Measurements from ENCODE around the gene TSPAN19. TPM values are rescaled to one million over a fixed set of nuclear protein-coding genes. Genes with fewer than 3 reads are reported as not detected.

The TSPAN19 gene
- total and polyA plus RNA-seq, 2 donors (not counting 3 experiments of a cell fraction or from before 2014, with no cell fraction given) = not detected

DNA sequence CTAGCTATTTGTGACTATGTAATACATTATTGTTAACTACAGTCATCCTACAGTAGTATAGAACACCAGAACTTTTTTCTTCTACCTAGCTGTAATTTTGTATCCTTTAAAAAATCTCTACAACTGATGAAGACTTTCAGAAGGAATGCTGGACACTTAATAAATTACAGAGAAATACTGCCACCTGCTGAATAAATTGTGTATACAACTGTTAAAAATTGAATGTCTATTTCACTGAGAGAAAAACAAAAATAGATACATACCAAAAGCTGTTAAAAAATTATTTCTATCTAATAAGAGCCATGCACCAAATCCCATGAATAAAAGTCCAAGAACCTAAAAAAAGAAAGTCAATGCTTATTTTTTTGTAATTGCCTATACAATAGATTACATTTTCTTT is 6.6 kb downstream of the TSPAN19 start:
- no peak for TF ChIP-seq POLR2AphosphoS5 (IDR thresholded peaks at IDR 0.05; ENCODE audit: insufficient read depth, low read depth, low read length)
- no peak for TF ChIP-seq MYC (IDR thresholded peaks at IDR 0.05; ENCODE audit: low read depth, low read length)
- TF ChIP-seq, protein P1, sequence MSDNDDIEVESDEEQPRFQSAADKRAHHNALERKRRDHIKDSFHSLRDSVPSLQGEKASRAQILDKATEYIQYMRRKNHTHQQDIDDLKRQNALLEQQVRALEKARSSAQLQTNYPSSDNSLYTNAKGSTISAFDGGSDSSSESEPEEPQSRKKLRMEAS (IDR thresholded peaks at IDR 0.05; ENCODE audit: insufficient read depth, insufficient read length) = no peak
- peak; percentile 13 to 14 for TF ChIP-seq CTCF (IDR thresholded peaks at IDR 0.05; ENCODE audit: extremely low read depth in 1 of 2, insufficient read depth in 1 of 2, low read depth in 1 of 2, low read length in 2 of 2)
- TF ChIP-seq POLR2A (IDR thresholded peaks at IDR 0.05; ENCODE audit: low read depth, low read length) = no peak
- Histone ChIP-seq H3K4me2 (ENCODE audit: insufficient read depth, low read length) (no peak overlapping the region), H3K27ac (ENCODE audit: insufficient read depth, low read depth, low read length) (no peak overlapping the region), H3K9me3 (replicated peaks; ENCODE audit: control insufficient read depth, insufficient read depth, low read length) (no peaks in the 10 kb centered on the region), H4K20me1 (replicated peaks; ENCODE audit: control insufficient read depth, extremely low read depth, insufficient read depth, low read length) (no peaks in the 10 kb centered on the region), H3K36me3 (ENCODE audit: control insufficient read depth in 2 of 2, extremely low read depth in 1 of 2, insufficient read depth in 2 of 2, low read length in 2 of 2) (no peaks in the 10 kb centered on the region), H2AFZ (ENCODE audit: low read depth, low read length) (no peak overlapping the region), H3K9ac (replicated peaks; ENCODE audit: extremely low read depth, insufficient read depth, low read length) (no peak overlapping the region), H3K4me3 (replicated peaks in 1 of 3; ENCODE audit: insufficient read depth in 1 of 3, low read depth in 1 of 3, low read length in 3 of 3) (no peak overlapping the region), H3K27me3 (ENCODE audit: control insufficient read depth in 2 of 2, insufficient read depth in 2 of 2, low read length in 2 of 2) (peaks cover 8 to 40% of the 10 kb centered on the region in 2 experiments), H3K4me1 (ENCODE audit: control insufficient read depth, extremely low read depth, insufficient read depth, low read length) (no peaks in the 10 kb centered on the region), H3K79me2 (ENCODE audit: control insufficient read depth, insufficient read depth, low read length) (no peaks in the 10 kb centered on the region), H3K9me1 (replicated peaks; ENCODE audit: control insufficient read depth, extremely low read depth, insufficient read depth, low read length) (no peaks in the 10 kb centered on the region)
- POLR2A ChIA-PET = no interaction called here
- dilution Hi-C loops (cut with MboI; ENCODE audit: extremely low pct_ligation_motif_present, low sequenced_read_pairs) = no loop called here
- DNase-seq (ENCODE audit: low read depth, low spot score) (peak; percentile 30), FAIRE-seq (no peak)
- CTCF ChIA-PET = interaction anchor here (0.6 to 9.9 kb wide), 51 partner anchors 8 to 938 kb away, joined by 3 to 646 read pairs (median 4); partner anchors contain the start of gene SLC6A15
- BruUV-seq (replicated peaks) = no TSS peak
- intact Hi-C loops (cut with micrococcal nuclease) = loop anchor here (1.0 kb wide), 1 partner anchor 155 kb away; no protein-coding TSS in a partner anchor

DNA sequence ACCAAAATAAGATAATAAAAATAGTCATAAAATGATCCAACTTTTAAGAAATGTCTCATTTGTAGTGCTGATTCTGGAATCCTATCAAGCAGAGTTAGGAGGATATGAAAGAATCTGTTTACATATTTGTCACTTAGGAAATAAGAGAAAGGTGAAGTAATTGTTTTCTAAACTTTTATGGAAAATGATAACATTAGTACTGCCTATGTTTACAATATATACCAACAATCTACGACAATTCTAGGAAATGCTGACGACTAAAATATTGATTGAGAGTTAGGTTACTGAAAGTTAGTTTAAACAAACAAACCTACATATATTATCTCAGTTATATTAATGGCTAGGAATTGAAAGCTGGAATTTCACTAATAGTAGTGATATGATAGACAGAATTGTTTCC is 18.0 kb downstream of the TSPAN19 start:
- no peaks in the 10 kb centered on the region for H3K36me3 ChIP-seq (ENCODE audit: control insufficient read depth in 2 of 2, extremely low read depth in 1 of 2, insufficient read depth in 2 of 2, low read length in 2 of 2)
- no peaks in the 10 kb centered on the region for H3K9me1 ChIP-seq (replicated peaks; ENCODE audit: control insufficient read depth, extremely low read depth, insufficient read depth, low read length)
- CTCF ChIA-PET = interaction anchor here (1.1 to 1.5 kb wide), 2 partner anchors 10 to 11 kb away, joined by 3 to 12 read pairs; no protein-coding TSS in a partner anchor
- H3K27me3 ChIP-seq (ENCODE audit: control insufficient read depth in 2 of 2, insufficient read depth in 2 of 2, low read length in 2 of 2) = no peaks in the 10 kb centered on the region
- POLR2A ChIA-PET = no interaction called here
- BruUV-seq (replicated peaks) = no TSS peak
- DNase-seq (ENCODE audit: low read depth, low spot score) (peak; percentile 22), FAIRE-seq (no peak)
- H2AFZ ChIP-seq (ENCODE audit: low read depth, low read length) = no peak overlapping the region
- TF ChIP-seq, protein P1 (IDR thresholded peaks at IDR 0.05; ENCODE audit: insufficient read depth, insufficient read length) = no peak
- TF ChIP-seq EZH2 (IDR thresholded peaks at IDR 0.05; ENCODE audit: borderline replicate concordance, low read depth, low read length, severe bottlenecking) (no peak), GATA2 (IDR thresholded peaks at IDR 0.05; ENCODE audit: insufficient read depth, insufficient read length, low read depth, low read length) (no peak), FOS (IDR thresholded peaks at IDR 0.05; ENCODE audit: borderline replicate concordance, insufficient read depth, low read length) (no peak), JUN (IDR thresholded peaks at IDR 0.05; ENCODE audit: borderline replicate concordance, insufficient read depth, insufficient read length, low read depth) (no peak), POLR2AphosphoS5 (IDR thresholded peaks at IDR 0.05; ENCODE audit: insufficient read depth, low read depth, low read length) (no peak), MYC (IDR thresholded peaks at IDR 0.05; ENCODE audit: low read depth, low read length) (no peak), CTCF (IDR thresholded peaks at IDR 0.05; ENCODE audit: extremely low read depth in 1 of 2, insufficient read depth in 1 of 2, low read depth in 1 of 2, low read length in 2 of 2) (no peak), POLR2A (IDR thresholded peaks at IDR 0.05; ENCODE audit: low read depth, low read length) (no peak)
- no peaks in the 10 kb centered on the region for H3K79me2 ChIP-seq (ENCODE audit: control insufficient read depth, insufficient read depth, low read length)
- H3K9ac ChIP-seq (replicated peaks; ENCODE audit: extremely low read depth, insufficient read depth, low read length) = no peak overlapping the region
- H4K20me1 ChIP-seq (replicated peaks; ENCODE audit: control insufficient read depth, extremely low read depth, insufficient read depth, low read length) = no peaks in the 10 kb centered on the region
- intact Hi-C loops (cut with micrococcal nuclease) = no loop called here
- peaks cover 6% of the 10 kb centered on the region for H3K4me1 ChIP-seq (ENCODE audit: control insufficient read depth, extremely low read depth, insufficient read depth, low read length)
- dilution Hi-C loops (cut with MboI; ENCODE audit: extremely low pct_ligation_motif_present, low sequenced_read_pairs) = no loop called here
- no peaks in the 10 kb centered on the region for H3K9me3 ChIP-seq (replicated peaks; ENCODE audit: control insufficient read depth, insufficient read depth, low read length)
- H3K27ac ChIP-seq (ENCODE audit: insufficient read depth, low read depth, low read length) = no peak overlapping the region
- no peak overlapping the region for H3K4me2 ChIP-seq (ENCODE audit: insufficient read depth, low read length)
- no peak overlapping the region for H3K4me3 ChIP-seq (replicated peaks in 1 of 3; ENCODE audit: insufficient read depth in 1 of 3, low read depth in 1 of 3, low read length in 3 of 3)
